DMS53 treated with DMSO at 0.1 percent for 48 hours (cell line): ENCODE results near the gene MTSS2.

Experiments used
- DNase-seq: peaks from one replicate; lab custom pipeline; 2025; ENCODE audit not compliant: unreplicated experiment; lab: John Stamatoyannopoulos, UW

Gene MTSS2, protein sequence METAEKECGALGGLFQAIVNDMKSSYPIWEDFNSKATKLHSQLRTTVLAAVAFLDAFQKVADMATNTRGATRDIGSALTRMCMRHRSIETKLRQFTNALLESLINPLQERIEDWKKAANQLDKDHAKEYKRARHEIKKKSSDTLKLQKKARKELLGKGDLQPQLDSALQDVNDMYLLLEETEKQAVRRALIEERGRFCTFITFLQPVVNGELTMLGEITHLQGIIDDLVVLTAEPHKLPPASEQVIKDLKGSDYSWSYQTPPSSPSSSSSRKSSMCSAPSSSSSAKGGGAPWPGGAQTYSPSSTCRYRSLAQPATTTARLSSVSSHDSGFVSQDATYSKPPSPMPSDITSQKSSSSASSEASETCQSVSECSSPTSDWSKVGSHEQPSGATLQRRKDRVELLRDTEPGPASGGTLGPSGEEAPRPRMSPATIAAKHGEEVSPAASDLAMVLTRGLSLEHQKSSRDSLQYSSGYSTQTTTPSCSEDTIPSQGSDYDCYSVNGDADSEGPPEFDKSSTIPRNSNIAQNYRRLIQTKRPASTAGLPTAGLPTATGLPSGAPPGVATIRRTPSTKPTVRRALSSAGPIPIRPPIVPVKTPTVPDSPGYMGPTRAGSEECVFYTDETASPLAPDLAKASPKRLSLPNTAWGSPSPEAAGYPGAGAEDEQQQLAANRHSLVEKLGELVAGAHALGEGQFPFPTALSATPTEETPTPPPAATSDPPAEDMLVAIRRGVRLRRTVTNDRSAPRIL

DNA sequence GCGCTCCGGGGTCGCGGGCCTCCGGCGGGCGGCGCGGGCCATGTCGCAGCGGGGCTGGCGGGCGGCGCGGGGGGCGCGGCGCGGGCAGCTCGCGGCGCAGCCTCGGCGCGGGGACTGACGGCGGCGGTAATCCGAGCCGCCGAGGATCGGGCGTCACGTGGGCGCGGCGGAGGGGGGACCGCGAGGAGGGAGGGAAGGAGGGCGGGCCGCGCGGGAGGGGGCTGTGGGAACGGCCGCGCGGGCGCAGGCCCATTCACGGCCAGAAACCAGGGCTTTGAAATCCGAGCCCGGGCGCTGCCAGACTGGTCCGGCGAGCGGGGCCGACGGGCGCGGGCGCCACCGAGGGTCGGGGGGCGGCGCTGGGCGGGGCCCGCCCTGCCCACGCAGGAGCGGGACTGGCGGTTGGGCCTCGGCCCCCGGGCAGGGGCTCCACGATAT is at the start of gene MTSS2:
MTSS2 (minus strand) TSS at position 116 of the 438 bp plus-strand sequence. CDS start 262 bp downstream, outside the sequence.
- peak; percentile 26 for DNase-seq

DNA sequence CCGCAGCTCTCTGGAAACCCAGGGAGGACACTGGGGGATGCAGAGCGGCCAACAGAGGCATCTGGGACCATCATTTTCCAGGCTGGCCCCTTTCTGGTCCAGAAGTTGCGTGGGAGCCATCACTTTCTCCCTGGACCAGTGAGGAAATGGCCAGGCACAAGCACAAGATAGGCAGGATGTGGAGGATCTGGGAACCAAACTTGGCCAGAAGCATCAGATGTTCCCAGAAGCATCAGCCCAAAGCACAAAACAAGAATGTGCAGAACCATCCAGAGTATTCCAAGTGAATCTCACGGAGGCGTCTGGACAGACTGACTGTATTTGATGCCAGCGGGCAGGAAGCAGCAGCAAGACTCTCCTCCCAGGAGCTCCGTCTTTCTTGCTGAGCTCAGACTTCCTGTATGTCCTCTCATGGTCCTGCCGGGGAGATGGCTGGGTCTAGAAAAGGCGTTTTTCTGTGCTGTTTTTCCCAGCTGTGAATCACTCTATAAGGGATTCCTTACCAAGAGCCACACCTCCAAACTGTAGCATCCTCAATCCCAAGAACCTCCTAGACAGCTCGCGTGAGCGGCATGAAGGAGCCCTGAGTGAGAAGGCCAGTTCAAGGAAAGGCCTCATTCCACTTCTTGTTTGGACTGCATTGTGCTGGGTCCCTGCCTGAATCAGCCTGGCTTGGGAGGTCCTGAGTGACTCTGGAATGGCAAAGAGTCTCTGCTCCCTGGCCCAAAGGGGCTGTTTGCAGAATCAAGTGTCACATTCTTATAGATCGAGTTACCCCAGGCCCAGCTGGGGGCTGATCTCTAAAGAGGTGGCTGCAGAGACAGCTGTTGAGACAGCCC is 49.5 kb upstream of the MTSS2 start:
- DNase-seq, result no peak

DNA sequence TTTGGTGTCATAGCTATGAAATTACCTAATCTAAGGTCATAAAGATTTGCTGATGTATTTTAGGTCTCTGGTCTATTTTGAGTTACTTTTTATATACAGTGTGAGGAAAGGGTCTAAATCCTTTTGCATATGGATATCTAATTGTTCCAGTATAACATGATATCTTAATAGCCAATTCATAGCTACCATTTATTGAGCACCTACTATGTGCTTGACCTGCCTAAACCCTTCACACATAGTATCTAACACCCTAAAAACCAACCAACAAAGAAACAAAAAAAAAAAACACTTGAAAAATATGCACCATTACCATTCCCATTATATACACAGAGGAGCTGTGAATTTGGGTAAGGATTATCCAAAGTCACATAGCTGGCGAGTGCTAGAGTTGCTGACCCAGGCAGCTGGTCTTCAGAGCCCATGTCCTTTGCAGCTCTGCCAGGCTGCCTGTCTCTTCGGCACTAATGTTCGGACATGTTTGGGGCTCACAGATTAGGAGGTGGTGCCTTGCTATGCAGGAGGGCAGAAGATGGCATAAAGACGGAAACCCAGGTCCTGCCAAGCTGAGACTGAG is 48.8 kb upstream of the MTSS2 start:
- DNase-seq, result no peak

DNA sequence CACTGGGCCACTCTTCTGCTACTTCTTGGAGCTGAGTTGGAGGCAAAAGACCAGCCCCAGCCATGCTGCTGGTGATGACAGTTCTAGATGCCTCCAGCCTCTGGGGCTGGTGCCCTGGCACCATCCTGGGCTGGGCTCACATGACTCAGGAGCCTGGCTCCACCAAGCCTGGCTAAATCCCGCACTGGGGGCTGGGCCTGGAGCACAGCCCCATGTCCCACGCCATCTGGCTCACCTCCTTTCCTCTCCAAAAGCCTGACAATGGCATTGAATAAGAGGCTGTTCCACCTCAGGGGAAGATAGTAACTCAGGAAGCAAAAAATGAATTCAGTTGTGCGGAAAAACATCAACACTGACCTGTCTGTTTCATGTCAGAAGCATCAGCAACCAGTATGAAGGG is 45.1 kb upstream of the MTSS2 start:
- DNase-seq, result no peak

DNA sequence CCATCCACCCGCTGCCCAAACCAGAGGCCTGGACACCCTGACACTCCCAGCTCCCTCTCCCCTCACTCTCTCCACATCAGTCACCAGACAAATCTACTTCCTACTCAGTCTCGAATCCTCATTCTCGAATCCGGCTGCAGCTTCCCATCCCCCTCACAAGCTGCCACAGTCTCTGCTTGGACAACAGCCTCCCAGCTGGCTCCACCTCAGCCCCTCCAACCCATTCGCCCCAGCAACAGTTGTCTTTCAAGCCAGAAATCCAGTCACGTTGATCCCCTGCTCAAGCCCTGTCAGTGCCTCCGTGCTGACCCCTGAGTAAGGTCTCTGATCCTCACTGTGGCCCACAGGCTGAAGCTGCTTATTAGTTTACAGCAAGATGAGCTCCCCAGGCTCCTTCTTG is 44.2 kb upstream of the MTSS2 start:
- DNase-seq, result no peak

DNA sequence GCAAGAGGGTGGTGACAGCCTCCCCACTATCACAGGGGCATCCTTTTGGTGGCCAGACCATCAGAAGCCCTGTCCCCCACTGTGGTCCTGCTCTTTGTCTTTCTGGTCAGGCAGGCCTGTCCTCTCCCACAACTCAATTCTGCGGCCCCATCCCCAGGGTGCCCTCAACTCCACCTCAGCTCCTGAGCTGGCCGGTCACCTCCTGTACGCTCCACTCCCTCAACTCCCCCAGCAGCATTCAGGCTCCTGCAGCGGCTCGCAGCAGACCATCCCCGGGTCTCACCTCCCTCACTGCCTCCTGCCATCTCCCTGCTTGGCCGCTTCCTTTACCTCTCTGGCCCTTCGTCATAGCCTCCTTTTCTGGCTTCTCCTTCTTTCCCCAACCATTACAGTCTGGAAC is 43.4 kb upstream of the MTSS2 start:
- no peak for DNase-seq

DNA sequence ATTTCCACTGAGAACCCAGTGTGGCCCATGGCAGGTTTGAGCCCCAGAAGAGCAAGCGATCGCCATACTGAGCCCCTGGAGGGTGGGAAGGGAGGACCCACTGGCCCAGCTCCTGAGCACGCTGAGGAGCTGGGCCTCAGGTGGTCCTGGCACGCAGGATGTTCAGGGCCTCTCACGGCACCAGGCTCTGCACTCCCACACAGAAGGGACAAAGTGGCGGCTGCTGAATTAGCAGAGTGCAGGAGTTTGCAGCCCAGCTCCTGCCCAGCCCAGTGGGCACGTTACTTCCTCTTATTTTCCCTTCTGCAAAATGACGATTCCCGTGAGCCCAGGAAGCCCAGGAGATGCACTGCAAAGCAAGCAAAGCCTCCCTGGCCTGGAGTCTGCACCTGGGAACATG is 42.3 kb upstream of the MTSS2 start:
- DNase-seq, result no peak

DNA sequence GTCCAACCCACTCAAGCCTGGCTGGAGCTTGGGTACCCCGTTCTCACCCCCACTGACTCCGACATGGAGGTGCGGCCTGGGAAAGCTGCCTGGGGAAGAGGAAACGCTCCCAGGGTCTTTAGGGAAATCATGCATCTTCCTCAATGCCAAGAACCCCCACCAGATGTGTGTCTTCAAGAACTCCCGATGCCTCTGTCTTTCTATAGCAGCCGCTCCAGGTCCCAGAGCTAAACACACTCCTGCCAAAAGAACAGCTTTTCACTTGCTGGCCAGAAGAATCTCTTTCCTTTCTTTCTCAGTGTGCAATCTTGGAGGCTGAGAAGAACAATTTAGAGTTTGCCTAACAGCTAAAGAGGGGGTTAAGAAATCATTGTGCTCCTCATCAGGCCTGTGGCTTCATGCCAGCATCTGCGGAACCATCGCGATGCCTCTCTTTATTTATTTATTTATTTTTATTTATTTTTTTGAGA is 41.1 kb upstream of the MTSS2 start:
- no peak for DNase-seq

DNA sequence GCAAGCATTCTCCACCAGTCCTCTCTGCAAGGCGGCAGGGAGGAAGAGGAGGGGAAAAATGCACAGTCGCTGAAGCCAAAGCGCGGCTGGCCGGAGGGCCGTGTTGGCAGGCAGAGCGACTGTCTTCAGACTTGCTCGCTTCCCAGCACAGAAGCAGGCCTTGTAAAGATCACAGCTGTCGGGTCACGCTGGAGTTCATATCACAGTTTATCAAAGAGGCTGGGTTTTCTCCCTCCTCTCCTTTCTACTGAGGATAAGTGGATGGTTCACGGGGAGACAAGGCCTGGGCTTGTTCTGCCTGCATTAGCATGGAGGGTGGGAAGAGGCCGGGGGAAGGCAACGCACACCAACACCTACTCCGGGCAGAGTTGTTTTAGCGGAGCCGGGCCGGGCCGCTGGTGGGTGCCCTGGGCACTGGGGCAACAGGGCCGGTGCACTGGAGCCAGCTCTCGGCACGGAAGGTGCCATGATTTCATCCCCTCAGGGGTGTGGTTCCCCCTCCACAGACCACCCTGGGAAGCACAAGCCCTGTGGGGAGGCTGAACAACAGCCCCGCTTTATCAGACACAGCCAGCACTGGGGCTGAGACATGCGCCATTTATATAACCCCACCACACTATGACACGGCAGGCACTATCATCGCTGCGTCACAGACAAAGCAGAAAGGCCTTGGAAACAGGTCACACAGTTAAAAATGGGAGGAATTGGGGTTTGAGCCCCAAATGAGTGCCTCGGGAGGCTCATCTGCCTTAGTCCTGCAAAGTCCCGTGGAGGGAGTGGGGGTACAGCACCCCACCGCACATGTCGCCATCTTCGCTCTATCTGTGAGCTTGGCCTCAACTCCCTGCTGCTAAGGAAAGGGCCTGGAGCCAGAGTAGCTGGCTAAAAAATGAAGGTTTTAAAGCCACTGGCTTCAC is 40.3 kb upstream of the MTSS2 start:
- no peak for DNase-seq

DNA sequence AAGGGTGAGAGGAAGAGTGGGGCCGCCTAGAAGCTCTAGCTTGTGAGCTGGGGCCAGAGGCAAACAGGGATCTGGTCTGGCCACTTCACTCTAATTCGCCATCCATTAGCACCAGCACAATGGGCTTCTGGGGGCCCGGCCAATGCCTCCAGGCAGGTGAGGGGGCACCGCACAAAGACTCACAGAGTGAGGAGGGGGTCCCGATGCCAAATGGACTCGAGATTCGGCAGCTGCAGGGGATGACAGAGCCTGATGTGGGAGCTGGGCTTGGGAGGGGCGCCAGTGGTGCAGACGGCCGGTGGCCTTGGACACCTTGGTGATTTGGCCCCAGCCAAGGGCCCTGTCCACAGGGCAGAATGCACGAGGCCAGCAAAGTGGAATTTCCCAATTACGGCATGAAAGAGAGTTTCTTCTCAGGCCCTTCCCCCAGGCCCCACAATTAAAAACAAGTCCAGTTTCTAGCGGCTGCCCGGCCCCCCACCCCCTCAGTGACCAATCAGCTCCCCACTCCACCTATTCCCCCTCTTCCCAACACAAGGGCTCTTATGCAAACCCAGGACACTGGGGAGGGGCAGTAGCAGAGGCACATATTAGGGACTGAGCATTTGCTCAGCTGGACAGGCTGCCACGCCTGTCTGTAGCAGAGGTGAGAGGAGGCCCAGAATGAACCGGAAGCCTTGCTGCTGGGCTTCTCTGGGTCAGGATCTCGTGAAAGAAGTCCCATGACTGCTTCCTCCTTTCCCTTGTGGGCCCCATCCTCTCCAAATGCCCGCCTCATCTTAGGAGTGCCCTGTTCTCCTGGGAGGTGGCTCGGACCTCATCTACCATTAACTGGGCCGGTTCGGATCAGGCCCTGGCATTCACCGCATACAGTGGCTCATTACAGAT is 39.4 kb upstream of the MTSS2 start:
- no peak for DNase-seq

DNA sequence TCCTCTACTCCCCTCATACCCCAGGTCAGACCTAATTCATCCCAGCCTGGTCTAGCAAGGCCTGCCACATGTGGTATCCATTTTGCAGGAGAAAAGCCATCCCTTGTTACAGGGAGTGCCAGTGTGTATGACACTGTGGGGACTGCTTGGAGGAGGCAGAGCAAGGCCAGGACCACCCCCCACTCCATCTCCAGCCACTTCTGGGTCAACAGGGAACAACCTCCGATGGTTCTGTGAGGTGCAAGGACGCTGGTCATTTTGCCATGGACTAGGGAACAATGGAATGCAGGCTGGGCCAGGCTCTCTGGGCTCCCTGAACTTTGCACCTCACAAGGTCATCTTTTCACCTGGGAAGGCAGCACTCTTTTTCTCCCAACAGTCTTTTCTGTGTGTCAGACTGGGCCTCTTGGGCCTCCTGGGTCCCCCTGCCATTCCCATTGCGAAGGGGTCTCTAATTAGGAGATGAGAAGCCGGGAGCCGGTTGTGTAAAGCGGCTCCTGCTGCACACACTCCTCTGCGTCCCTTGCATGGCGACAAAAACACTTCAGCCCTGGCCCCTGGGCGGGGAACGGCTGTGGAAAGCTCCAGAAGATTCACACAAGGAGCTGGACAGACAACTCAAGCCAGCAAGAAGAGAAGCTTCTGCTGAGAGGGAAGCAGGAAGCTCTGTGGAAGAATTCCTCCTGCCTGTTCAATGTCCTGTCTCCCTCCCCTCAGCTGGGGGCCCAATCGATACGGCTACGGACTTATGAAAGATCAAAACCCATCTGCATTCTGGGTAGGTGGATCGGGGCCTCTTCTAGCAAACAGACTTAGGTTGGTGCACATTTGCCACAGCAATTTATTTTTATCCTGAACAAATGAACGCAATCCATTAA is 38.5 kb upstream of the MTSS2 start:
- no peak for DNase-seq

DNA sequence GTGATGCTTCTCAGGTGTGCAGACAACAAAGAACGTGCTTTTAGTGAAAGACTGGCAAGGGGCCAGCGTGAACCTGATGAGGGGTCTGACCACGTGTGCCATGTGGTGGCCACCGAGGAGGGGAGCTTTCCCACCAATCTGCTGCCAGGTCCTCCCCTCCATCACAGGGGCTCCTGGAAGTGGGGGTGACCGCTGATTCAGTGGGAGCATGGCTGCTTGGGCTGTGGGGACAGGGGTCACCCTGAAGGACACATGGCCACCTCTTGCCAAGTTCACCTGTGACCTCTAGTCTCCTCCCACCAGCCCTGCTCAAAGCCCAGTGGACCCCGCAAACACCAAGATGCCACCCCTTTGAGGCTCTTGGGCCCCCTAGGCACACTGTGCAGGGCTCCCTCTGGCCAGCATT is 37.9 kb upstream of the MTSS2 start:
- DNase-seq, result no peak

DNA sequence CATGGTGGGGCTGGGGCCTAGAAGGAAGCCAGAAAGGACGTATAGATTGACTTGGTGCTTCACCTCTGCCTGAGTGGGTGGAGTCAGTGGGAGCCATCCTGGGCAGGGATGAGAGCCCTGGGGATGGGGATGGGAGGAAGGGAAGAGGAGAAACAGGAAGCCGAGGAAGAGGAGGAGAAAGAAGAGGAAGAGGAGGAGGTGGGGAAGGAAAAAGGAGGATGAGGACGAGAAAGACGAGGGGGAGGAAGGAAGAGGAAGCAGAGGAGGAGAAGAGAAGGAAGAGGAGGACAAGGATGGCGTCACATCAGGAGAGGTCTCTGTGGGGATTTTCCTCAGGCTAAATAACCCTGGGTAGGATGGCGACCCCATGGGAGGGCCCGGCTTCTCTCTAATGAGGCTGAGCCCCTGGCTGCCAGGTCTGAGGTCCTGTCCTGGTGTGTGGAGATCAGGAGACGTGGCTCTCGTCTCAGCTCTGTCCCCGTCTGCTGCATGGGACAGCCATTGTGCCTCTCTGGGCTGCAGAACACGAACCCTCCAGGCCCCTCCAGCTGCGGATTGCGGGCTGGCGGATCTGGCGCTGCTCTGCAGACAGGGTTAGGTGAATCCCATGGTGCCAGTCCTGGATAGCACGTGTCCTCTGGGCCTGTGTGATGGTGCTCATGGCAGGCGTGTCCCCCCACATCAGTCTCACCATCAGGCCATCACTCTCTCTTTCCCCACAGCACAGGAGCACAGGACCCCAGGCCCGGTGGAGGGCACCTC is 35.5 kb upstream of the MTSS2 start:
- no peak for DNase-seq

DNA sequence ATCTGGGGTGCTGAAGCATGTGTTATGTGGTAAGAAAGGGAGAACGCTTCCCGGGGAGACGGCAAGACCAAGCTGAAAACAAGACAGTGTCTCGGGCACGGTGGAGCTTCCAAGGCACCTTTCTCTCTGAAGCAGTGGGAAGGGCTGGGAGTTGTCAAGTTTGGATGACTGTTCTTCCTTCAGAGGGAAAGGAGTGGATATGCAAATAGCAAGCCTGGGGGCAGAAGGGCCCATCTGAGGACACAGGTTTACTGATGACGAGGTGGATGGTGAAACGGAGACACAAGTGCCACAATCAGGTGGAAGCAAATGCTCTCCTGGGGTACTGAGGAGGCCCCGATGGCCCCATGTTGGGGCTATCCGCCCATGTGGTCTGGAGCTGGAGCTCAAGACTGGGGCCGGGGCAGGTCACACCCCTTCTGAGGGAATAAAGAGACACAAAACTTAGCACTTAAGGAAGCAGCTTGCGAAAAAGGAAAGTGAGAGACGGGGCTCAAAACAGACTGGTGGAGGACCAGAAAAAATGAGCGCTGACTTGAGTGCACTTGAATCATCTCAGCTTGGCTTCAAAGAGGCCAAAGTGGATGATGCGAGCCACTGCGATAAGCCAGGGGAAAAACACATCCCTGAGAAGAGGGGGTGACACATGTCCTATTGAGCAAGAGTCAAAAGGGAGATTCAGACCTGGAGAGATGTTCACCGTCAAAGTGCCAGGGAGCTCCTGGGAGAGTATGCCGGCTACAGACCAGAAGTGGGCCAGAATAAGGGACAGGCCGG is 34.8 kb upstream of the MTSS2 start:
- no peak for DNase-seq

DNA sequence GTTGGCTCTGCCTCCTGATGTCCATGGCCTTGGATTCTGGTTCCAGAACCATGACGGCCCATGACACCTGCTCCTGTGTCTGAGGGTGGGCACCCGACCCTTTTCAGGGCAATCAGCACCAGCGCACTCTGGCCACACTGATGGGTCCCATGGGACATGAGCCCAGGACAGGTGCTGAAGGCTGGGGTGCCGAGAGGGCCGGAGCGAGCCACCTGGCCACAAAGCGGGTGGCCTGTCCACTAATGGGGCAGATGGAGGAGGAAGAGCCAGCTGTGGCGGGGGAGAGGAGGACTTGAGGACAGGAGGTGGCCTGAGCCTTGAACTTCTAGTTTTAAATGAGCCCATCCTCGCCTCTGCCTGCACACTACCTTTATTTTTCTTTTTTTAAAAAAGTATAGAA is 31.2 kb upstream of the MTSS2 start:
- no peak for DNase-seq

DNA sequence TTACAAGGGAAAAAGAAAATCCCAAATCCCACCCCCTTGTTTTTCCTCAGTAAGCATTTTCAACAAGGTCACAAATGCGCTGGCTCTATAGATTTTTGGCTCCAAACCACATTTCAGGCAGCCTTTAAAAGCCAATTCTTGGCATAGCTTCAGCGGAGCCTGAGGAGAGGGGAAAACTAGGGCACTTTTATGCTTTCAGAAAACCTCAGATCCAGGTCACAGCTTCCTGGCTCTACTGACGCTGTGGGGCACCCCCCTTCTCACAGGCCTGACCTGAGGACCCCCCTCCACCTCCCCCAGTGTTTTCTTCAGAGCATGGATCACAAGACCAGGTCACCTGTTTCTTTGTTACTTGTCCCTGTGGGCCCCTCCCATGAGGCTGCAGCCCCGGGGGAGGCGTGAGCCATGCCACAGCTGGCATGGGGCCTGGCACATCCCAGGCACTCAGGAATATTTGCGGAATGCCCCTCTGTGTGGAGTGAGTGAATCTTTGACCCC is 30.1 kb upstream of the MTSS2 start:
- no peak for DNase-seq
